CD4-positive, CD25-positive, alpha-beta regulatory T cell (primary cell): ENCODE measurements around the gene SPDYE6. TPM values are rescaled to one million over a fixed set of nuclear protein-coding genes. Genes with fewer than 3 reads are reported as not detected.
A peak's percentile ranks its signal among the peaks of the same experiment; 100 is the strongest.
"Not testable (repeated sequence)": the region's sequence is repeated elsewhere in the genome, so short reads cannot be mapped to it uniquely, and the experiment has no call there.

ENCODE experiments used
- ATAC-seq, 2 donors: fragments of 150-1000 bp; cut with Tn5 transposase; one replicate each; pipeline ENCODE4 v1.10.0; 2021; ENCODE audit warnings: low read depth in 2 of 2, moderate number of reproducible peaks in 2 of 2, moderate library complexity in 1 of 2
- DNase-seq, 3 donors: peaks; one replicate each; pipeline versions ENCODE4 v3.0.0 to v3.0.0-alpha.2; 2012 to 2022; ENCODE audit warnings: mixed read lengths in 1 of 3
- H3K27ac ChIP-seq: one replicate; pipeline ENCODE4 v1.7.0; 2013; ENCODE audit warnings: mild to moderate bottlenecking, low read length; ENCODE audit not compliant: insufficient read depth, poor library complexity, severe bottlenecking
- H3K27me3 ChIP-seq: one replicate; pipeline ENCODE4 v1.7.0; 2013; ENCODE audit warnings: low read length; ENCODE audit not compliant: control insufficient read depth, insufficient read depth
- H3K36me3 ChIP-seq: one replicate; pipeline ENCODE4 v1.7.0; 2013; ENCODE audit warnings: mild to moderate bottlenecking, low read length, moderate library complexity; ENCODE audit not compliant: control insufficient read depth, insufficient read depth
- H3K4me1 ChIP-seq: 2 replicates; pipeline ENCODE4 v1.7.0; 2013; ENCODE audit warnings: mild to moderate bottlenecking, low read length; ENCODE audit not compliant: insufficient read depth, control insufficient read depth, poor library complexity, severe bottlenecking
- H3K4me3 ChIP-seq: one replicate; pipeline ENCODE4 v1.7.0; 2013; ENCODE audit warnings: low read depth, mild to moderate bottlenecking, low read length, moderate library complexity
- H3K9me3 ChIP-seq, 2 experiments: 1 replicate in 1 of 2; 2 replicates in 1 of 2; pipeline ENCODE4 v1.7.0; 2013; ENCODE audit warnings: low read length in 2 of 2, mild to moderate bottlenecking in 1 of 2, moderate library complexity in 1 of 2; ENCODE audit not compliant: control insufficient read depth in 2 of 2
- H3K27ac Mint-ChIP-seq, 3 donors: one replicate each; pipeline ENCODE4 v1.8.0; 2020 to 2022; ENCODE audit warnings: mild to moderate bottlenecking in 3 of 3, mixed read lengths in 3 of 3, moderate library complexity in 2 of 3
- H3K27me3 Mint-ChIP-seq: one replicate; pipeline ENCODE4 v1.8.0; 2022; ENCODE audit warnings: mild to moderate bottlenecking, mixed read lengths
- H3K36me3 Mint-ChIP-seq: one replicate; pipeline ENCODE4 v1.8.0; 2020; ENCODE audit warnings: mixed read lengths
- H3K4me1 Mint-ChIP-seq, 4 donors: one replicate each; pipeline ENCODE4 v1.8.0; 2020 to 2022; ENCODE audit warnings: mixed read lengths in 4 of 4, mild to moderate bottlenecking in 1 of 4
- H3K4me3 Mint-ChIP-seq, 4 donors: one replicate each; pipeline ENCODE4 v1.8.0; 2020 to 2022; ENCODE audit warnings: mild to moderate bottlenecking in 4 of 4, mixed read lengths in 4 of 4, moderate library complexity in 3 of 4
- H3K9me3 Mint-ChIP-seq, 7 donors: one replicate each; pipeline ENCODE4 v1.8.0; 2020 to 2022; ENCODE audit warnings: mixed read lengths in 7 of 7, mild to moderate bottlenecking in 3 of 7, moderate library complexity in 2 of 7
- polyA plus RNA-seq, 4 donors: library from polyadenylated mRNA; unstranded; fragments of 300-500 nt; fragmentation: Illumina TruSeq; gene quantifications; one replicate each; pipeline ENCODE4 v1.2.3, GENCODE V29; 2021
- total RNA-seq: library from RNA; stranded (reverse); gene quantifications from one replicate; pipeline ENCODE4 v1.2.3, GENCODE V29; 2022

SPDYE6 gene
- total and polyA plus RNA-seq, 5 donors from 2014 or later: 0.16 to 0.22 TPM; not detected in 3

- peak; percentile 100 for ATAC-seq
- not testable (repeated sequence) for H3K9me3 Mint-ChIP-seq, H3K27me3 ChIP-seq, H3K9me3 ChIP-seq, H3K4me1 ChIP-seq, H3K27me3 Mint-ChIP-seq, H3K36me3 Mint-ChIP-seq, H3K36me3 ChIP-seq
- Mint-ChIP-seq H3K4me3 (peak overlapping the region; percentile 92 to 97 (median 94)), H3K4me1 (peaks cover 2 to 32% (median 9%) of the 10 kb centered on the region in 4 donors), H3K27ac (peak overlapping the region; percentile 52 to 93 (median 91))
- peak overlapping the region; percentile 55 for H3K4me3 ChIP-seq
- DNase-seq: peak; percentile 92 to 99 (median 95)
- H3K27ac ChIP-seq: peak overlapping the region; percentile 76
Observed at GRCh38 chr7:102363549-102364393, 7.5 kb upstream of the SPDYE6 start.

DNA sequence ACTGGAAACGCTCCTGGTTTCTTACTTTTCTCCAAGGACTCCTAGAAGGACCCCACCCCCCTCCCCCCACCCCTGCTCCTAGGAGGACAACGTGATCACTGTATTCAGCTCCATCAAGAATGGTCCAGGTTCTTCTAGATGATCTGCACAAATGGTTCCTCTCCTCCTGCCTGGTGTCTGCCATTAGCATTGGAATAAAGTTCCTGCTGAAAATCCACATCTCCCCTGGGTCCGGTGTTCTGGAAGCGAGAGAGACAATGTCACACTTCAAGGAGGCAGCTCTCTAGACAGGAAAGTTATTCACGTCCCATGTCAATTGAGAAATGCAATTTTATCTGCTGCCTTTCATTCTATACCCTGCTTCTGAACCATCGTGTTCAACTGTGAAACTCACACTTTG lies 9.3 kb downstream of the SPDYE6 start:
- H3K4me3 Mint-ChIP-seq, H3K4me3 ChIP-seq, H3K27me3 ChIP-seq, H3K27ac ChIP-seq, H3K27me3 Mint-ChIP-seq, H3K36me3 Mint-ChIP-seq, H3K4me1 ChIP-seq, H3K9me3 Mint-ChIP-seq, H3K36me3 ChIP-seq, H3K27ac Mint-ChIP-seq, ATAC-seq, H3K9me3 ChIP-seq, DNase-seq, H3K4me1 Mint-ChIP-seq: not testable (repeated sequence)

DNA sequence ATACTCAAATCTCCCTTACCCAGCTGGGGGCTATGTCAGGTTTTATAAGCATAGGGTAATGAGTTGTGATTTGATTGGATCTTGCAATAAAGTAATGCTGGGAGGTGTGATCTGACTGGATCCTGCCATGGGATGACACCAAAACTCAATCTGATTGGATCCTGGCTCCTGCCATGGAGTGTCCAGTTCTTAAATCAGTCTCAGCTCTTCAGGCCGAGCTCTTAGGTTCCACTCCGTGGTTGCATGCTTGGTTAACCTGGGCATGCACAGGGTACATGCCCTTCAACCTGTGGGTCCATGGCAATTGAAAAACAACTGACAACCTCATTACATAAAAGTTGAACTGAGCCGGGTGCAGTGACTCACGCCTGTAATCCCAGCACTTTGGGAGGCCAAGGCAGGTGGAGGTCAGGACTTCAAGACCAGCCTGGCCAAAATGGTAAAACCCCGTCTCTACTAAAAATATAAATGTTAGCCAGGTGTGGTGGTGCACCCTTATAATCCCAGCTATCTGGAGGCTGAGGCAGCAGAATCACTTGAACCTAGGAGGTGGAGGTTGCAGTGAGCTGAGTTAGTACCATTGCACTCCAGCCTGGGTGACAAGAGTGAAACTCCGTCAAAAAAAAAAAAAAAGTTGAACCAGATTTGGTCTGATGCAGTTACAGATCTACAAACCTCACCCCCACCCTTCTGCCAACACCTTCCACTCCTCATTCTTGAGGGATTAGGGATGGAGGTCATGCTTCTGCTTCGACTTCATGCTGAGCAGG lies 15.5 kb downstream of the SPDYE6 start:
- not testable (repeated sequence) for H3K4me3 Mint-ChIP-seq, H3K4me1 ChIP-seq, H3K9me3 ChIP-seq, H3K4me1 Mint-ChIP-seq, H3K27ac Mint-ChIP-seq, H3K4me3 ChIP-seq, H3K36me3 ChIP-seq, H3K36me3 Mint-ChIP-seq, DNase-seq, H3K9me3 Mint-ChIP-seq, H3K27ac ChIP-seq, H3K27me3 ChIP-seq, ATAC-seq, H3K27me3 Mint-ChIP-seq

DNA sequence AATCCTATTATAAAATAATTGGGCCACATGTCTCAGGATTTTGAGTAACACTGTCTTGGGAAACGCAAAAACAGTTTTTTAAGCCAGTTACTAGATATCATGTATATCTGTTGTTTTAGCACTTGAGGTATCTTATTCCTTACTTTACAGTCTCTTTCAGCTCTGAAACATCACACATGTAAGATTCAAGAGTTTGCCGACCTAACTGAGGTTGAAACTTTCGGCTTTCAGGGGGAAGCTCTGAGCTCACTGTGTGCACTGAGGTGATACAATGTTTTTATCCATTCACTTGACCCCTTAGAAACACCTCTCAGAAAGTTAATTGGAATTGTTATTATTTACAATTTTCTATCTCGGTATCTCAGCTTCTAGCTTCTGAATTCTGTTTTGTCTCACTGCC lies 18.8 kb downstream of the SPDYE6 start:
- not testable (repeated sequence) for DNase-seq, H3K4me3 ChIP-seq, H3K9me3 Mint-ChIP-seq, H3K4me1 Mint-ChIP-seq, H3K27ac Mint-ChIP-seq, ATAC-seq, H3K4me3 Mint-ChIP-seq, H3K36me3 Mint-ChIP-seq, H3K9me3 ChIP-seq, H3K4me1 ChIP-seq, H3K27me3 Mint-ChIP-seq, H3K36me3 ChIP-seq, H3K27me3 ChIP-seq, H3K27ac ChIP-seq

DNA sequence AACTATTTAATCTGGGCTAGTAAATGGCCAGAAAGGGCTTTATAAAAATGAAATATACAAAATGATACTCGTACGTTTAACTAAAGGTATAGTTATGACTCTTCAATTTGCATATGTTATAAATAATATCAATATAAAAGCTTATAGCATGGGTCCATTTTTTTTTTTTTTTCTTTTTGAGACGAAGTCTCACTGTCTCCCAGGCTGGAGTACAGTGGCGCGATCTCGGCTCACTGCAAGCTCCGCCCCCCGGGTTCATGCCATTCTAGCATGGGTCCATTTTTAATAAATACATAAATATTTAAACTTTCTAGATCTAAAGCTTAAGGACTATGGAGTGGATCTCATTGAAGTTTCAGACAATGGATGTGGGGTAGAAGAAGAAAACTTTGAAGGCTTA lies 19.2 kb downstream of the SPDYE6 start:
- H3K4me3 Mint-ChIP-seq, H3K27me3 ChIP-seq, DNase-seq, H3K36me3 ChIP-seq, ATAC-seq, H3K4me3 ChIP-seq, H3K4me1 ChIP-seq, H3K27ac Mint-ChIP-seq, H3K9me3 Mint-ChIP-seq, H3K27me3 Mint-ChIP-seq, H3K36me3 Mint-ChIP-seq, H3K4me1 Mint-ChIP-seq, H3K9me3 ChIP-seq, H3K27ac ChIP-seq: not testable (repeated sequence)

DNA sequence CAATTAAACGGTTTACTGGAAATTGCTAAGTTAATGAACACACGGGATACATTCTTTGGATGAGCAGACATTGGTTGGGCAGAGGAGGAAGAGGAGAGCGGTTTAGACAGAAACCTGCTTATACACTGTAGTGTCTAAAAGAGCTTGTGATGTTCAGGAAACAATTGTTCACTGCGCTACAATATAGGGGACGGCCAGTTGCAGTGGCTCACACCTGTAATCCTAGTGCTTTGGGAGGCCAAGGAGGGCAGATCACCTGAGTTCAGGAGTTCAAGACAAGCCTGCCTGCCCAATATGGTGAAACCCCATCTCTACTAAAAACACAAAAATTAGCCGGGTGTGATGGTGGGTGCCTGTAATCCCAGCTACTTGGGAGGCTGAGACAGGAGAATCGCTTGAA lies 20.7 kb downstream of the SPDYE6 start:
- not testable (repeated sequence) for H3K4me3 ChIP-seq, H3K4me3 Mint-ChIP-seq, H3K9me3 Mint-ChIP-seq, ATAC-seq, H3K9me3 ChIP-seq, H3K4me1 Mint-ChIP-seq, H3K36me3 ChIP-seq, DNase-seq, H3K4me1 ChIP-seq, H3K27me3 ChIP-seq, H3K27me3 Mint-ChIP-seq, H3K36me3 Mint-ChIP-seq, H3K27ac ChIP-seq
- peak overlapping the region in 1 of 3 donors; percentile 12 for H3K27ac Mint-ChIP-seq

DNA sequence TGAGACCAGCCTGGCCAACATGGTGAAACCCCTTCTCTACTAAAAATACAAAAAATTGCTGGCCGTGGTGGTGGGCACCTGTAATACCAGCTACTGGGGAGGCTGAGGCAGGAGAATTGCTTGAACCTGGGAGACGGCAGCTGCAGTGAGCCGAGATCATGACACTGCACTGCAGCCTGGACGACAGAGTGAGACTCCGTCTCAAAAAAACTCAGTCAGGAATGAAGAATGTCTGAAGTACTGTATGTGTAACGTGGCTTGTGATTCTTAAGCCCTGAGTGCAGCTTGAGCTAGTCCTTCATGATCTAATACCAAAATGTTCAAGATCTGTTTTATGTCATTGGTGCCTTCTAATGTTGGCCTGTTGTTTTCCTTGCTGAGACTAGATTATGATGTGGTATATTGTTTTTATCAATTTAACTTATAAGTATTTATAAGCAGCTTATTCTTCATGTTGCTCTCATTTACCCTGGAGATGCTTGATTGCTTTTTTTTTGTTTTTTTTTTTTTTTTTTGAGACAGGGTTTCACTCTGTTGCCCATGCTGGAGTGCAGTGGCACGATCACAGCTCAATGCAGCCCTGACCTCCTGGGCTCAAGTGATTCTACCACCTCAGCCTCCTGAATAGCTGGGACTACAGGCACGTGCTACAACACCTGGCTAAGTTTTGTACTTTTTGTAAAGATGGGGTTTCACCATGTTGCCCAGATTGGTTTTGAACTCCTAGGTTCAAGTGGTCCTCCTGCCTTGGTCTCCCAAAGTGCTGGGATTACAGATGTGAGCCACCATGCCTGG lies 25.4 kb downstream of the SPDYE6 start:
- Mint-ChIP-seq H3K27me3 (peaks cover 29% of the 10 kb centered on the region), H3K27ac (peak overlapping the region in 2 of 3 donors; percentile 7 to 56)
- not testable (repeated sequence) for H3K27ac ChIP-seq, H3K9me3 ChIP-seq, DNase-seq, H3K4me3 Mint-ChIP-seq, H3K9me3 Mint-ChIP-seq, H3K36me3 ChIP-seq, H3K4me1 Mint-ChIP-seq, H3K4me1 ChIP-seq, ATAC-seq, H3K27me3 ChIP-seq, H3K36me3 Mint-ChIP-seq, H3K4me3 ChIP-seq
